Effector memory CD8-positive, alpha-beta T cell (primary cell): Measurements from ENCODE around the gene IL4R.

Source experiments
- ATAC-seq: fragments of 150-1000 bp; cut with Tn5 transposase; replicated peaks from 2 replicates; pipeline ENCODE4 v1.10.0; 2021; ENCODE audit warnings: mild to moderate bottlenecking, moderate library complexity
- DNase-seq, 3 experiments: peaks; one replicate each; pipeline ENCODE4 v3.0.0; 2021
- H3K27ac Mint-ChIP-seq, 2 donors: one replicate each; pipeline ENCODE4 v1.8.0; 2022; ENCODE audit warnings: mild to moderate bottlenecking in 2 of 2, mixed read lengths in 2 of 2, moderate library complexity in 2 of 2
- H3K27me3 Mint-ChIP-seq, 2 donors: one replicate each; pipeline ENCODE4 v1.8.0; 2022; ENCODE audit warnings: mixed read lengths in 2 of 2
- H3K36me3 Mint-ChIP-seq: one replicate; pipeline ENCODE4 v1.8.0; 2022; ENCODE audit warnings: mild to moderate bottlenecking, moderate library complexity, mixed read lengths; ENCODE audit not compliant: insufficient read depth
- H3K4me1 Mint-ChIP-seq, 2 donors: one replicate each; pipeline ENCODE4 v1.8.0; 2022; ENCODE audit warnings: low read depth in 2 of 2, mixed read lengths in 2 of 2
- H3K4me3 Mint-ChIP-seq, 2 donors: one replicate each; pipeline ENCODE4 v1.8.0; 2022; ENCODE audit warnings: mild to moderate bottlenecking in 2 of 2, mixed read lengths in 2 of 2, moderate library complexity in 2 of 2
- H3K9me3 Mint-ChIP-seq, 2 donors: one replicate each; pipeline ENCODE4 v1.8.0; 2022; ENCODE audit warnings: mixed read lengths in 2 of 2

IL4R gene

GRCh38 chr16:27314161-27314723, 468 bp downstream of the IL4R start:
- H3K9me3 Mint-ChIP-seq, result no peaks in the 10 kb centered on the region
- peak overlapping the region; percentile 84 to 94 for H3K27ac Mint-ChIP-seq
- ATAC-seq, result peak; percentile 49
- H3K4me1 Mint-ChIP-seq, result peaks cover 44 to 46% of the 10 kb centered on the region in 2 donors
- peak overlapping the region; percentile 88 to 89 for H3K4me3 Mint-ChIP-seq
- peak; percentile 35 to 42 (median 38) for DNase-seq
- H3K36me3 Mint-ChIP-seq, result peaks cover 27% of the 10 kb centered on the region
- H3K27me3 Mint-ChIP-seq, result no peaks in the 10 kb centered on the region

- ATAC-seq (no peak), DNase-seq (no peak)
- Mint-ChIP-seq H3K9me3 (no peaks in the 10 kb centered on the region), H3K4me3 (peak overlapping the region; percentile 88 to 89), H3K27ac (peak overlapping the region; percentile 84 to 94), H3K36me3 (peaks cover 32% of the 10 kb centered on the region), H3K27me3 (no peaks in the 10 kb centered on the region), H3K4me1 (peaks cover 47 to 52% of the 10 kb centered on the region in 2 donors)
These were observed 1.2 kb downstream of the IL4R start for GRCh38 chr16:27314986-27315332.

GRCh38 chr16:27315333-27316037, 1.7 kb downstream of the IL4R start:
- Mint-ChIP-seq H3K4me1 (peaks cover 50 to 53% of the 10 kb centered on the region in 2 donors), H3K27me3 (no peaks in the 10 kb centered on the region), H3K36me3 (peaks cover 33% of the 10 kb centered on the region), H3K27ac (peak overlapping the region; percentile 84 to 94), H3K4me3 (peak overlapping the region; percentile 88 to 89), H3K9me3 (no peaks in the 10 kb centered on the region)
- DNase-seq, result peak; percentile 26 to 32 (median 26)
- ATAC-seq, result peak; percentile 21

DNA sequence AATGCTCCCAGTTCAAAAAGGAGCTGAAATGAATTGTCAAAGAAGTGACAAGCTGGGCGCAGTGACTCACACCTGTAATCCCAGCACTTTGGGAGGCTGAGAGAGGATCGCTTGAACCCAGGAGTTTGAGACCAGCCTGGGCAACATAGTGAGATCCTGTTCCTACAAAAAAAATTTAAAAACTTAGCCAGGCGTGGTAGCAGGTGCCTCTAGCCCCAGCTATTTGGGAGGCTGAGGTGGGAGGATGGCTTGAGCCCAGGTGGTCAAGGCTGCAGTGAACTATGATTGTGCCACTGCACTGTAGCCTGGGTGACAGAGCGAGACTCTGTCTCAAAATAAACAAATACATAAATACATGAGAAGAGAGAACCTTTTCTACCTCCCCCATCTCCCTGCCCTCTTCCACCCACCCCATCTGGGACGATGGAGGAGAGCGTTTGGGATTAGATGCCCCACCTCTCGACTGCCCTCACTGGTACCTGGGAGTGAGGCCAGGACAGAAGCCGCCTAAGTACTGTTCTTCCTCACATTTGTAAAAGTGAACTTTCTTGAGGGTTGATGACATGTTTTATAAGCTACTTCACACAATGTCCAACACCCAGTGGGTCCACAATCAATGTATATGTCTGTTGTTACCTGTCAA, 2.4 kb downstream of the IL4R start:
- Mint-ChIP-seq H3K36me3 (peaks cover 33% of the 10 kb centered on the region), H3K27ac (peak overlapping the region; percentile 84 to 94), H3K9me3 (no peaks in the 10 kb centered on the region), H3K4me3 (peak overlapping the region; percentile 88 to 89), H3K27me3 (no peaks in the 10 kb centered on the region), H3K4me1 (peaks cover 50 to 53% of the 10 kb centered on the region in 2 donors)
- no peak for ATAC-seq
- DNase-seq, result no peak

GRCh38 chr16:27317320-27317719, 3.5 kb downstream of the IL4R start:
- Mint-ChIP-seq H3K4me1 (peaks cover 55 to 57% of the 10 kb centered on the region in 2 donors), H3K9me3 (no peaks in the 10 kb centered on the region), H3K36me3 (peaks cover 33% of the 10 kb centered on the region), H3K27me3 (no peaks in the 10 kb centered on the region), H3K27ac (peak overlapping the region; percentile 90 to 94), H3K4me3 (peak overlapping the region; percentile 80)
- ATAC-seq, result no peak
- no peak for DNase-seq

DNA sequence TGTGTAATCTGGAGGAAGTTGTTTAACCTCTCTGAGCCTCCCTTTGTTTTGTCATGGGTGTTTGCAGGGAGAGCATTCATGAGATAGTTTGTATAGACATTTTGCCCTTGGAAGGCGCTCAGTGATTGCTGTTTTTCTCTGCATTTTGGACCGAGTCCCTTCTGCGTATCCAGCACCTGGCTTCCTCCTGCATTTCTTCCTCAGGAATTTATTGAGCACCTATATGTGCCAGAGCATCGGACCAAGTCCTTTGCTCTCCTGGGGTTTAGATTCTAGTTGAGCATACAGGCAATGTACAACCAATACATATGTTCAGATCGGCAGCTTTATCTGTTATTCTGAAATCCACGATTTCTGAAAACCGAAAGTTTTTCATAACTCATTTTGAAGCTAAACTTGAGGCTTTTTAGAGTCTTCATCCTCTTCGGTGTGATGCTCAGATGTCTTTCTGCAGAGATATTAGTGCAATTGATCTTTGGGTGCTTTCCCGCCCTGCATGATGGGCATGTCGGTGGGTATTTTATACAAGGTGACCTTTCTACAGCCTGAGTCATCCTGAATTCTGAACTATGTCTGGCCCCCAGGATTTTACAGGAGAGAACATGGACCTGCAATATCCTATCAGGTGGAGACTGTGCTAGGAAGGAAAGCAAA, 4.1 kb downstream of the IL4R start:
- ATAC-seq (peak; percentile 5), DNase-seq (no peak)
- H3K27me3 Mint-ChIP-seq, result no peaks in the 10 kb centered on the region
- H3K36me3 Mint-ChIP-seq, result peaks cover 33% of the 10 kb centered on the region
- peak overlapping the region; percentile 80 for H3K4me3 Mint-ChIP-seq
- peaks cover 55 to 60% of the 10 kb centered on the region in 2 donors for H3K4me1 Mint-ChIP-seq
- H3K9me3 Mint-ChIP-seq, result no peaks in the 10 kb centered on the region
- peak overlapping the region; percentile 90 to 94 for H3K27ac Mint-ChIP-seq

GRCh38 chr16:27318392-27319256, 4.8 kb downstream of the IL4R start:
- DNase-seq (peak; percentile 14 to 39 (median 22)), ATAC-seq (peak; percentile 52)
- Mint-ChIP-seq H3K36me3 (peaks cover 29% of the 10 kb centered on the region), H3K27ac (peak overlapping the region; percentile 90 to 94), H3K4me1 (peaks cover 55 to 64% of the 10 kb centered on the region in 2 donors), H3K4me3 (peak overlapping the region; percentile 80), H3K9me3 (no peaks in the 10 kb centered on the region), H3K27me3 (no peaks in the 10 kb centered on the region)

DNA sequence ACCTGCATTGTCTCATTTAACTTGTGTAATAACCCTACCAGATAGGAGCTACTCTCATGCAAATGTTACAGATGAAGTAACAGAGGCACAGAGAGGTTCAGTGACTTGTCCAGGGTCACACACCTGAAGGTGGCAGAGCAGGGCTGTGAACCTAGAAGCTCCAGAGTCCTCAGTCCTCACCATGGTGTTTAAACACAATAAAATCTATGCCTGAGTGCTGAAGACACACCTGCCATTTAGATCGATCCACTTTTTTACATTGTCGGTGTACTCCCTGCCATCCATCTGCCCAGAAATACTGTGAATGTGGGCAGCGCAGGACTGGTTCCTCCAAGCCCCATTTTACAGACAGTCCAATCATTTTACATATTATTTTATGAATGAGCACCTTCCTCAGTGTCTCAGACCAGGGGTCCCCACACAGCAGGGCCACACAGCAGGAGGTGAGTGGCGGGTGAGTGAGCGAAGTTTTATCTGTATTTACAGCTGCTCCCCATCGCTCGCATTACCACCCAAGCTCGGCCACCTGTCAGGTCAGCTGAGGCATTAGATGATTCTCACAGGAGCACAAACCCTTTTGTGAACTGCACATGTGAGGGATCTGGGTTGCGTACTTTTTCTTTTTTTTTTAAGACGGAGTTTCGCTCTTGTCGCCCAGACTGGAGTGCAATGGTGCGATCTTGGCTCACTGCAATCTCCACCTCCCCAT, 5.6 kb downstream of the IL4R start:
- no peak for ATAC-seq
- Mint-ChIP-seq H3K4me3 (peak overlapping the region; percentile 80), H3K36me3 (peaks cover 23% of the 10 kb centered on the region), H3K9me3 (no peaks in the 10 kb centered on the region), H3K4me1 (peaks cover 61 to 69% of the 10 kb centered on the region in 2 donors), H3K27me3 (no peaks in the 10 kb centered on the region), H3K27ac (peak overlapping the region; percentile 90 to 94)
- no peak for DNase-seq

DNA sequence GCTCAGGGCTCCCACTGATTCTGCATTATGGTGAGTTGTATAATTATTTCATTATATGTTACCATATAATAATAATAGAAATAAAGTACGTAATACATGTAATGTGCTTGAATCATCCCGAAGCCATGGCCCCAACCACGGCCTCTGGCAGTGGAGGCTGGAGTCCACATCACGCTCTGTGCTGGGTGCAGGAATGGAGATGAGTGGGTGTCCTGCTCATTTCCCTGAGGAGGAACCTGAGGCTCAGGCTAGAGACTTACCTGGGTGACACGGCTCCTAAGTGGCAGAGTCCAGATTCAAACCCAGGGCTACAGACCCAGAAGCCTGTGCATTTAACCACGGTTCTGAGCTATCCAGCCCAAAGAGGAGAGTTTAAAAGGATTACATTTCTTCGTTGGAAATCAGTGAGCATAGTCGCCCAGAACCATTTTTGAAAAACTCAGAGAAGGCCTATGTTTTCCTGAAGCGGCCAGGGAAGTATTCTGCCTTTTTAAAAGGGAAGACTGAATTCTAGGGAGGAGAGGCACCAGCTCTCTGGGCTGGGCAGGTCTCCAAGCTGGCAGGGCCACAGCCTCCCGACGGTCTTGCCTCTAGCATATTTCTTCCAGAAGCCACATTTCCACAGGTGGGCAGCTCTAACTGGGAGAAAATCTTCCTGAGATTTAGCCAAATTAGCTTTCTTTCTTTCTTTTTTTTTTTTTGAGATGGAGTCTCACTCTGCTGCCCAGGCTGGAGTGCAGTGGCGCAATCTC, 6.7 kb downstream of the IL4R start:
- H3K4me1 Mint-ChIP-seq, result peaks cover 59 to 63% of the 10 kb centered on the region in 2 donors
- H3K27ac Mint-ChIP-seq, result peak overlapping the region; percentile 90 to 94
- H3K4me3 Mint-ChIP-seq, result peak overlapping the region in 1 of 2 donors; percentile 10
- DNase-seq (no peak), ATAC-seq (no peak)
- H3K9me3 Mint-ChIP-seq, result no peaks in the 10 kb centered on the region
- no peaks in the 10 kb centered on the region for H3K27me3 Mint-ChIP-seq
- H3K36me3 Mint-ChIP-seq, result peaks cover 23% of the 10 kb centered on the region

- ATAC-seq (no peak), DNase-seq (no peak)
- Mint-ChIP-seq H3K27ac (peak overlapping the region; percentile 64 to 90), H3K27me3 (no peaks in the 10 kb centered on the region), H3K4me1 (peaks cover 56 to 63% of the 10 kb centered on the region in 2 donors), H3K9me3 (no peaks in the 10 kb centered on the region), H3K36me3 (peaks cover 26% of the 10 kb centered on the region), H3K4me3 (peak overlapping the region in 1 of 2 donors; percentile 10)
These were observed 7.5 kb downstream of the IL4R start for GRCh38 chr16:27321013-27321915.
